Kidney epithelial cell (primary cell): ENCODE data around the gene SHF. TPM values are rescaled to one million over a fixed set of nuclear protein-coding genes. Genes with fewer than 3 reads are reported as not detected.

Source experiments
- DNase-seq: peaks from one replicate; pipeline ENCODE4 v3.0.0-alpha.2; 2010; ENCODE audit warnings: low read depth
- H3K27me3 ChIP-seq: 2 replicates; pipeline ENCODE4 v1.6.0; 2011; ENCODE audit warnings: low read length; ENCODE audit not compliant: control insufficient read depth, insufficient read depth
- H3K36me3 ChIP-seq: 2 replicates; pipeline ENCODE4 v1.5.1; 2011; ENCODE audit warnings: low read length; ENCODE audit not compliant: control insufficient read depth, insufficient read depth
- H3K4me3 ChIP-seq: 2 replicates; pipeline ENCODE4 v1.5.1; 2011; ENCODE audit warnings: low read depth, mild to moderate bottlenecking, control low read depth, low read length
- total RNA-seq: library from RNA; depleted of rRNA; stranded (reverse); fragments of >200 nt; gene quantifications from 2 replicates; pipeline ENCODE4 v1.2.3, GENCODE V29; 2015
- TF ChIP-seq, protein P1 (sequence below): IDR thresholded peaks from 2 replicates; pipeline ENCODE4 v1.5.1; 2011; ENCODE audit warnings: mild to moderate bottlenecking, moderate library complexity, low read length, control low read depth, inconsistent platforms; ENCODE audit not compliant: insufficient read depth, poor library complexity, severe bottlenecking

The SHF gene
- total RNA-seq, 1 donor from 2014 or later: 1.6 TPM

DNA sequence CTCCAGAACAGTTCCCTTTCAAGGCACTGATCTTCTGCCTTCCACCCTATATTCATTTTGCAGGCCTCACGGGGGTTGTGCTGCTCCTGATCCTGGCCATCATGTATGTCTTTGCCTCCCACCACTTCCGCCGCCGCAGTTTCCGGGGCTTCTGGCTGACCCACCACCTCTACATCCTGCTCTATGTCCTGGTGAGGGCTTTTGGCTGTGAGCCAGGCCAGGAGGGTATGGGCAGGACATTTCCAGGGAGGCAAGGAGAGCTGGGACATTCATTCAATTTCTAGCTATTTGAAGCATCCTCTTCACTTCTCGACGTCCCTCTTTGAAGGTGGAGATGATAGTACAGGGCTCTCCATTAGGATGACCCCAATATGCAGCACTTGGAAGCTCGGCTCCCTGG is 32.0 kb downstream of the SHF start:
- no peak for DNase-seq
- TF ChIP-seq, protein P1, sequence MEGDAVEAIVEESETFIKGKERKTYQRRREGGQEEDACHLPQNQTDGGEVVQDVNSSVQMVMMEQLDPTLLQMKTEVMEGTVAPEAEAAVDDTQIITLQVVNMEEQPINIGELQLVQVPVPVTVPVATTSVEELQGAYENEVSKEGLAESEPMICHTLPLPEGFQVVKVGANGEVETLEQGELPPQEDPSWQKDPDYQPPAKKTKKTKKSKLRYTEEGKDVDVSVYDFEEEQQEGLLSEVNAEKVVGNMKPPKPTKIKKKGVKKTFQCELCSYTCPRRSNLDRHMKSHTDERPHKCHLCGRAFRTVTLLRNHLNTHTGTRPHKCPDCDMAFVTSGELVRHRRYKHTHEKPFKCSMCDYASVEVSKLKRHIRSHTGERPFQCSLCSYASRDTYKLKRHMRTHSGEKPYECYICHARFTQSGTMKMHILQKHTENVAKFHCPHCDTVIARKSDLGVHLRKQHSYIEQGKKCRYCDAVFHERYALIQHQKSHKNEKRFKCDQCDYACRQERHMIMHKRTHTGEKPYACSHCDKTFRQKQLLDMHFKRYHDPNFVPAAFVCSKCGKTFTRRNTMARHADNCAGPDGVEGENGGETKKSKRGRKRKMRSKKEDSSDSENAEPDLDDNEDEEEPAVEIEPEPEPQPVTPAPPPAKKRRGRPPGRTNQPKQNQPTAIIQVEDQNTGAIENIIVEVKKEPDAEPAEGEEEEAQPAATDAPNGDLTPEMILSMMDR: no peak
- H3K4me3 ChIP-seq: no peak overlapping the region
- no peaks in the 10 kb centered on the region for H3K27me3 ChIP-seq
- no peaks in the 10 kb centered on the region for H3K36me3 ChIP-seq

DNA sequence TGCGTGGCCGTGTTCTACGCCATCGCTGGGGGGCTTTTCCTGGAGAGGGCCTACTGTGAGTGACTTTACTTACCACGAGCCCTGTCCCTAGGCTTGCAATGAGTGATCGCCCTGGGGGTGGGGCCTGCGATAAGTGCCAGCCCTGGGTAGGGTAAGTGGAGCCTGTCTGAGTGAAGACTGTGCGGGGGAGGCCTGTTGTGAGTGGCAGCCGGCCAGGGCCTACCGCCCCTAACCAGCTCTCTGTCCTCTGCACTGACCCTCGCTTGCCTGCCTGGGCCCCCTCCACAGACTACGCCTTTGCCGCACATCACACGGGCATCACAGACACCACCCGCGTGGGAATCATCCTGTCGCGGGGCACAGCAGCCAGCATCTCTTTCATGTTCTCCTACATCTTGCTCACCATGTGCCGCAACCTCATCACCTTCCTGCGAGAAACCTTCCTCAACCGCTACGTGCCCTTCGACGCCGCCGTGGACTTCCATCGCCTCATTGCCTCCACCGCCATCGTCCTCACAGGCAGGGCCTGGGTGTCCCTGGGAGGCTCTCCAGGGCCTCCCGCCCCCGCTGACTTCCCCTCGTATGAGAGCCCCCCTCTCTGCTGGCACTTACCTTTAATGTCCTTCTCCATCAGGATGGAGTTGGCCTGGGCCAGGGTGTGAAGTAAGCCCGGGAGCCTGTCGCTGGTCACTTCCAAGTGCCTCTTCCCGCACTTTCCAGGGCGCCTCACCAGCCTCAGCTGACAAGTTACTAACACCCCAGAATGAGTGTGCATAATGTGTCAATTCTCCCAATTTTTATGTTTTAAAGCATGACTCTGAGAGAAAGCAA is 35.6 kb downstream of the SHF start:
- no peaks in the 10 kb centered on the region for H3K27me3 ChIP-seq
- no peak for DNase-seq
- TF ChIP-seq, protein P1: no peak
- H3K36me3 ChIP-seq: no peaks in the 10 kb centered on the region
- no peak overlapping the region for H3K4me3 ChIP-seq

DNA sequence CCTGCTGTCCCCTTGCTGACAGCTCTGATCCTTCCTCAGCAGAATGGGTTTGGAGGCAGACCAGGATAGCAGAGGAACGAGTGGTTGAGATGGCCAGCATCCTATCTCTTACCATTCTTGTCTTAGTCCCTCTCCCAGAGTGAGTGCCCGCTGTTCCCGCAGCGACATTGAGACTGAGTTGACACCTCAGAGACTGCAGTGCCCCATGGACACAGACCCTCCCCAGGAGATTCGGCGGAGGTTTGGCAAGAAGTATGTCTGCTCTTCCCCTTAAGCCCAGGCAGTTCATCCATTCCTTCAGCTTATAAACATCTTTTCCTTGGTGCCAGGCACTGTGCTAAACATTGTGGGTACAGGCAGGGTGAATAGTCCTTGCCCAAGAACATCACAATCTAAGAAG is 36.8 kb downstream of the SHF start:
- Histone ChIP-seq H3K27me3 (no peaks in the 10 kb centered on the region), H3K36me3 (no peaks in the 10 kb centered on the region), H3K4me3 (no peak overlapping the region)
- TF ChIP-seq, protein P1: no peak
- DNase-seq: no peak

DNA sequence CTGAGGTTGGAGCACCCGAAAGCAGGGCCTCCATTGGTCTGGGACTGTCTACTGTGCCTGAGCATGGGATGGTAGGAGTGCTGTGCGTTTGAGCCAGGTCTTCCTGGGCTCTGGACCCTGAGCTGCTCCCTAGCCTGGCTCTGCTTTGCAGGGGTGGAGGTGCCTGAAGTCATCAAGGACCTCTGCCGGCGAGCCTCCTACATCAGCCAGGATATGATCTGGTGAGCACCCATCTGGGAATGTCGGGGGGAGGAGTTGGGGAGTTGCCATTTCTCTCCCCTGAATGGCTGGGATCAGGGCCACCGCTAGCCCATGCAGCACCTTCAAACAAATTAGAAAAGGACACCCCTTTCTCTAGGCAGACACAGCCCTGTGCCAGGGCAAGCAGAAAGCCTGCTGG is 37.3 kb downstream of the SHF start:
- TF ChIP-seq, protein P1: no peak
- H3K27me3 ChIP-seq: no peaks in the 10 kb centered on the region
- no peak for DNase-seq
- no peak overlapping the region for H3K4me3 ChIP-seq
- no peaks in the 10 kb centered on the region for H3K36me3 ChIP-seq

DNA sequence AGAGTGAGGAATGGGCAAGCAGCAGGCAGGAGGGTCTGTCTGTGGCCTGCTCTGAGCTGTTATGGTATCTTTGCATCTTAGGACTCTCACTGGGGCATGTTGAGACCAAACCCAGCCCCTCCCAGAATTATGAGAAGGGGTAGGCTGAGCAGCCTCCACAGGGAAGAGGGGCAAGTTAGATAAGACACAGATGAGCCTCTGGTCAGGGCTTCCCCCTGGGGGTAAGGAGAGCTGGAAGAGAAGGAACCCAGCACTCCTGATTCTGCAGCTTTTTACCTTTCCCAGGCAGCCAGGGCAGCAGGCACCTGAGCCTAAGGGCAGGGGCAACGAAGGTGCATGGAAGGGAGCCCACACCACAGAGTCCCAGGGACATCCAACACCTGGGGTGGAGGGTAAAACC is 38.7 kb downstream of the SHF start:
- TF ChIP-seq, protein P1: no peak
- Histone ChIP-seq H3K27me3 (peaks cover 4% of the 10 kb centered on the region), H3K4me3 (no peak overlapping the region), H3K36me3 (no peaks in the 10 kb centered on the region)
- no peak for DNase-seq
